ENCODE data around the gene LSAMP. TPM values are rescaled to one million over a fixed set of nuclear protein-coding genes. Genes with fewer than 3 reads are reported as not detected.

The LSAMP gene
- total and polyA plus RNA-seq, 3 donors from 2014 or later: 3.1 to 10.3 (median 9.1) TPM

GRCh38 chr3:115814006-115814405, 631.3 kb downstream of the LSAMP start:
- Histone ChIP-seq H3K36me3 (ENCODE audit: low read depth, missing control alignments) (no peaks in the 10 kb centered on the region), H3K9me3 (no peaks in the 10 kb centered on the region), H3K4me3 (no peak overlapping the region), H3K27ac (no peak overlapping the region), H3K4me1 (no peaks in the 10 kb centered on the region), H3K27me3 (no peaks in the 10 kb centered on the region)
- TF ChIP-seq POLR2A (IDR thresholded peaks at IDR 0.05) (no peak), CTCF (IDR thresholded peaks at IDR 0.05) (no peak)
- no peak for DNase-seq
- intact Hi-C loops (cut with DNase I; ENCODE audit: low total_unique reads): no loop called here

- TF ChIP-seq POLR2A (IDR thresholded peaks at IDR 0.05) (no peak), CTCF (IDR thresholded peaks at IDR 0.05) (no peak)
- H3K27ac ChIP-seq: no peak overlapping the region
- no peak overlapping the region for H3K4me3 ChIP-seq
- H3K4me1 ChIP-seq: no peaks in the 10 kb centered on the region
- H3K9me3 ChIP-seq: no peaks in the 10 kb centered on the region
- intact Hi-C loops (cut with DNase I; ENCODE audit: low total_unique reads): no loop called here
- H3K27me3 ChIP-seq: no peaks in the 10 kb centered on the region
- DNase-seq: no peak
- H3K36me3 ChIP-seq (ENCODE audit: low read depth, missing control alignments): no peaks in the 10 kb centered on the region
- 92 to 100% methylated on average over 2 of the region's 2 CpGs for whole genome bisulfite sequencing, 2 donors
These were observed 636.5 kb downstream of the LSAMP start for GRCh38 chr3:115808816-115809215.

GRCh38 chr3:115808244-115808643, 637.0 kb downstream of the LSAMP start:
- Histone ChIP-seq H3K36me3 (ENCODE audit: low read depth, missing control alignments) (no peaks in the 10 kb centered on the region), H3K9me3 (no peaks in the 10 kb centered on the region), H3K4me1 (no peaks in the 10 kb centered on the region), H3K27ac (no peak overlapping the region), H3K4me3 (no peak overlapping the region), H3K27me3 (no peaks in the 10 kb centered on the region)
- intact Hi-C loops (cut with DNase I; ENCODE audit: low total_unique reads): no loop called here
- 88 to 93% methylated on average over 1 of the region's 1 CpG for WGBS, 2 donors
- TF ChIP-seq POLR2A (IDR thresholded peaks at IDR 0.05) (no peak), CTCF (IDR thresholded peaks at IDR 0.05) (no peak)
- no peak for DNase-seq

- H3K36me3 ChIP-seq (ENCODE audit: low read depth, missing control alignments): no peaks in the 10 kb centered on the region
- no peak overlapping the region for H3K27ac ChIP-seq
- H3K27me3 ChIP-seq: no peaks in the 10 kb centered on the region
- WGBS, 2 donors: 73 to 78% methylated on average over 4 of the region's 4 CpGs
- no peak for DNase-seq
- no peaks in the 10 kb centered on the region for H3K4me1 ChIP-seq
- no peak for TF ChIP-seq CTCF (IDR thresholded peaks at IDR 0.05)
- TF ChIP-seq POLR2A (IDR thresholded peaks at IDR 0.05): no peak
- intact Hi-C loops (cut with DNase I; ENCODE audit: low total_unique reads): no loop called here
- no peak overlapping the region for H3K4me3 ChIP-seq
- no peaks in the 10 kb centered on the region for H3K9me3 ChIP-seq
These were observed 638.8 kb downstream of the LSAMP start for GRCh38 chr3:115806501-115806900.

GRCh38 chr3:115805520-115805919, 639.8 kb downstream of the LSAMP start:
- H3K27me3 ChIP-seq: no peaks in the 10 kb centered on the region
- no peaks in the 10 kb centered on the region for H3K9me3 ChIP-seq
- no peak overlapping the region for H3K27ac ChIP-seq
- WGBS, 2 donors: 87 to 89% methylated on average over 4 of the region's 4 CpGs
- no peaks in the 10 kb centered on the region for H3K4me1 ChIP-seq
- intact Hi-C loops (cut with DNase I; ENCODE audit: low total_unique reads): no loop called here
- no peak for DNase-seq
- H3K4me3 ChIP-seq: no peak overlapping the region
- H3K36me3 ChIP-seq (ENCODE audit: low read depth, missing control alignments): no peaks in the 10 kb centered on the region
- TF ChIP-seq CTCF (IDR thresholded peaks at IDR 0.05) (no peak), POLR2A (IDR thresholded peaks at IDR 0.05) (no peak)
